B cell (primary cell): ENCODE data around the gene UBR4. TPM values are rescaled to one million over a fixed set of nuclear protein-coding genes. Genes with fewer than 3 reads are reported as not detected.
"Not testable (repeated sequence)": the region's sequence is repeated elsewhere in the genome, so short reads cannot be mapped to it uniquely, and the experiment has no call there.

Source experiments
- ATAC-seq: fragments of 200-7000 bp; cut with Tn5 transposase; one replicate; pipeline ENCODE4 v1.10.0; 2021; ENCODE audit warnings: low read depth, mild to moderate bottlenecking, moderate number of reproducible peaks, moderate library complexity
- CTCF ChIA-PET: fragments of 350-600 bp; sonication (Branson Sonifier 250); formaldehyde crosslinking; loops from one replicate; lab custom pipeline; 2021; ENCODE audit warnings: antibody characterized with exemption, inconsistent platforms; lab: Charles Lee
- POLR2A ChIA-PET: fragments of 350-600 bp; sonication (Branson Sonifier 250); formaldehyde crosslinking; loops from one replicate; lab custom pipeline; 2021; ENCODE audit warnings: antibody characterized with exemption; lab: Charles Lee
- DNase-seq: peaks from one replicate; pipeline ENCODE4 v3.0.0; 2013
- H2AFZ ChIP-seq: 2 replicates; pipeline ENCODE4 v1.6.1; 2012; ENCODE audit warnings: mild to moderate bottlenecking, low read depth, low read length; ENCODE audit not compliant: insufficient read depth, poor library complexity, severe bottlenecking
- H3K27ac ChIP-seq, 2 donors: 1 replicate in 1 of 2; 2 replicates in 1 of 2; pipeline ENCODE4 v1.5.1; 2012 to 2013; ENCODE audit warnings: low read length in 2 of 2, mild to moderate bottlenecking in 2 of 2, moderate library complexity in 1 of 2
- H3K27me3 ChIP-seq, 4 experiments: fragments of 200-600 bp in 1 of 4; sonication (generic) in 1 of 4; replicated peaks in 1 of 4; 1 replicate in 2 of 4; 2 replicates in 2 of 4; pipeline versions ENCODE4 v1.6.1 to v1.7.0; 2013 to 2016; ENCODE audit warnings: low read length in 3 of 4, mild to moderate bottlenecking in 2 of 4, mixed read lengths in 1 of 4, moderate library complexity in 1 of 4; ENCODE audit not compliant: insufficient read depth in 4 of 4, control insufficient read depth in 3 of 4; ENCODE audit errors: control extremely low read depth in 1 of 4
- H3K36me3 ChIP-seq, 2 experiments: replicated peaks in 1 of 2; 1 replicate in 1 of 2; 2 replicates in 1 of 2; pipeline versions ENCODE4 v1.6.1 to v1.7.1; 2013; ENCODE audit warnings: low read length in 1 of 2; ENCODE audit not compliant: insufficient read depth in 2 of 2, control insufficient read depth in 1 of 2; ENCODE audit errors: control extremely low read depth in 1 of 2, extremely low read depth in 1 of 2
- H3K4me1 ChIP-seq, 2 donors: fragments of 200-600 bp in 1 of 2; sonication (generic) in 1 of 2; 1 replicate in 1 of 2; 2 replicates in 1 of 2; pipeline versions ENCODE4 v1.5.1 to v1.6.1; 2013 to 2017; ENCODE audit warnings: low read length in 2 of 2; ENCODE audit not compliant: control insufficient read depth in 2 of 2, insufficient read depth in 2 of 2
- H3K4me2 ChIP-seq: replicated peaks from 2 replicates; pipeline ENCODE3; 2012; ENCODE audit warnings: mild to moderate bottlenecking, low read depth, low read length; ENCODE audit not compliant: poor library complexity, severe bottlenecking
- H3K4me3 ChIP-seq, 5 experiments: fragments of 200-600 bp in 1 of 5; sonication (generic) in 1 of 5; 1 replicate in 3 of 5; 2 replicates in 2 of 5; pipeline versions ENCODE4 v1.5.1 to v1.7.0; 2011 to 2016; ENCODE audit warnings: low read length in 4 of 5, mild to moderate bottlenecking in 4 of 5, low read depth in 2 of 5, control low read depth in 1 of 5, moderate library complexity in 1 of 5; ENCODE audit not compliant: insufficient read depth in 1 of 5; ENCODE audit errors: control extremely low read depth in 1 of 5, extremely low read depth in 1 of 5
- H3K79me2 ChIP-seq: fragments of 200-600 bp; sonication (generic); one replicate; pipeline ENCODE4 v1.6.0; 2016; ENCODE audit warnings: low read length; ENCODE audit not compliant: control insufficient read depth, insufficient read depth
- H3K9ac ChIP-seq: fragments of 200-600 bp; sonication (generic); 2 replicates; pipeline ENCODE4 v1.6.1; 2017; ENCODE audit warnings: mild to moderate bottlenecking, low read length, moderate library complexity
- H3K9me3 ChIP-seq, 3 donors: one replicate each; pipeline versions ENCODE4 v1.6.1 to v1.7.1; 2013; ENCODE audit warnings: low read length in 2 of 3; ENCODE audit not compliant: control insufficient read depth in 2 of 3, insufficient read depth in 1 of 3; ENCODE audit errors: control extremely low read depth in 1 of 3
- H4K20me1 ChIP-seq: 2 replicates; pipeline ENCODE4 v1.6.0; 2012; ENCODE audit warnings: mild to moderate bottlenecking, low read length; ENCODE audit not compliant: insufficient read depth, control insufficient read depth, poor library complexity, severe bottlenecking
- H3K27ac Mint-ChIP-seq: one replicate; pipeline ENCODE4 v1.8.0; 2021; ENCODE audit warnings: mixed read lengths
- H3K27me3 Mint-ChIP-seq: one replicate; pipeline ENCODE4 v1.8.0; 2021; ENCODE audit warnings: mixed read lengths
- H3K4me1 Mint-ChIP-seq: one replicate; pipeline ENCODE4 v1.8.0; 2021; ENCODE audit warnings: mixed read lengths
- H3K4me3 Mint-ChIP-seq: one replicate; pipeline ENCODE4 v1.8.0; 2021; ENCODE audit warnings: mixed read lengths
- H3K9me3 Mint-ChIP-seq: one replicate; pipeline ENCODE4 v1.8.0; 2022; ENCODE audit warnings: mixed read lengths; ENCODE audit not compliant: insufficient read depth
- EZH2 ChIP-seq: IDR thresholded peaks from 2 replicates; pipeline ENCODE4 v1.6.1; 2012; ENCODE audit warnings: borderline replicate concordance, low read depth, mild to moderate bottlenecking, moderate library complexity, low read length; ENCODE audit not compliant: insufficient read depth, poor library complexity, severe bottlenecking
- WGBS: methylation state at CpG from one replicate; pipeline ENCODE4 v1.1.5; 2013; ENCODE audit warnings: missing lambda C conversion rate; ENCODE audit not compliant: insufficient coverage; 5-methylcytosine and 5-hydroxymethylcytosine counted together
- intact Hi-C: fragments of 100-400 bp; cut with micrococcal nuclease; formaldehyde crosslinking; loops from one replicate; pipeline ENCODE4 v1.10.0; 2022
- polyA plus RNA-seq: library from polyadenylated mRNA; depleted of rRNA; stranded (reverse); fragments of >200 nt; gene quantifications from 2 replicates; pipeline ENCODE4 v1.2.3, GENCODE V29; 2012
- total RNA-seq, 2 donors: library from RNA; stranded (reverse); fragments of 120-200 nt in 1 of 2; gene quantifications; 1 replicate in 1 of 2; 2 replicates in 1 of 2; pipeline versions ENCODE4 v1.2.3 to v1.2.4, GENCODE V29; 2013 to 2022
- TF ChIP-seq, protein P1 (sequence below): fragments of 200-600 bp; IDR thresholded peaks from one replicate; pipeline ENCODE4 v1.8.0; 2022; ENCODE audit warnings: antibody characterized with exemption, mild to moderate bottlenecking

The UBR4 gene
- total and polyA plus RNA-seq, 2 donors (not counting 1 experiment from before 2014, with no cell fraction given), result 90.0 to 190 TPM

- TF ChIP-seq, protein P1, sequence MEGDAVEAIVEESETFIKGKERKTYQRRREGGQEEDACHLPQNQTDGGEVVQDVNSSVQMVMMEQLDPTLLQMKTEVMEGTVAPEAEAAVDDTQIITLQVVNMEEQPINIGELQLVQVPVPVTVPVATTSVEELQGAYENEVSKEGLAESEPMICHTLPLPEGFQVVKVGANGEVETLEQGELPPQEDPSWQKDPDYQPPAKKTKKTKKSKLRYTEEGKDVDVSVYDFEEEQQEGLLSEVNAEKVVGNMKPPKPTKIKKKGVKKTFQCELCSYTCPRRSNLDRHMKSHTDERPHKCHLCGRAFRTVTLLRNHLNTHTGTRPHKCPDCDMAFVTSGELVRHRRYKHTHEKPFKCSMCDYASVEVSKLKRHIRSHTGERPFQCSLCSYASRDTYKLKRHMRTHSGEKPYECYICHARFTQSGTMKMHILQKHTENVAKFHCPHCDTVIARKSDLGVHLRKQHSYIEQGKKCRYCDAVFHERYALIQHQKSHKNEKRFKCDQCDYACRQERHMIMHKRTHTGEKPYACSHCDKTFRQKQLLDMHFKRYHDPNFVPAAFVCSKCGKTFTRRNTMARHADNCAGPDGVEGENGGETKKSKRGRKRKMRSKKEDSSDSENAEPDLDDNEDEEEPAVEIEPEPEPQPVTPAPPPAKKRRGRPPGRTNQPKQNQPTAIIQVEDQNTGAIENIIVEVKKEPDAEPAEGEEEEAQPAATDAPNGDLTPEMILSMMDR, result no peak
- no peak for TF ChIP-seq EZH2
- Mint-ChIP-seq H3K9me3 (no peaks in the 10 kb centered on the region), H3K27me3 (no peaks in the 10 kb centered on the region), H3K27ac (no peak overlapping the region), H3K4me1 (no peaks in the 10 kb centered on the region), H3K4me3 (no peak overlapping the region)
- Histone ChIP-seq H3K79me2 (no peaks in the 10 kb centered on the region), H2AFZ (no peak overlapping the region), H3K4me3 (no peak overlapping the region), H3K4me1 (no peaks in the 10 kb centered on the region), H3K9ac (no peak overlapping the region), H3K36me3 (peaks cover 7 to 76% of the 10 kb centered on the region in 2 experiments), H4K20me1 (no peaks in the 10 kb centered on the region), H3K4me2 (no peak overlapping the region), H3K27me3 (no peaks in the 10 kb centered on the region), H3K27ac (no peak overlapping the region), H3K9me3 (no peaks in the 10 kb centered on the region)
- POLR2A ChIA-PET, result no interaction called here
- CTCF ChIA-PET, result no interaction called here
- no peak for DNase-seq
- 90% methylated on average over 2 of the region's 5 CpGs for whole genome bisulfite sequencing
- ATAC-seq, result no peak
- intact Hi-C loops, result no loop called here
Measured at GRCh38 chr1:19182223-19182622, 27.8 kb downstream of the UBR4 start.

GRCh38 chr1:19180265-19180657, 29.8 kb downstream of the UBR4 start:
- H3K4me3 ChIP-seq, H3K4me1 ChIP-seq, intact Hi-C loops, H3K27me3 ChIP-seq, H3K27ac ChIP-seq, H3K9me3 ChIP-seq, H3K27ac Mint-ChIP-seq, H4K20me1 ChIP-seq, H3K79me2 ChIP-seq, H3K27me3 Mint-ChIP-seq, H3K4me3 Mint-ChIP-seq, H3K4me1 Mint-ChIP-seq, H2AFZ ChIP-seq, DNase-seq, POLR2A ChIA-PET, H3K9me3 Mint-ChIP-seq, ATAC-seq, H3K9ac ChIP-seq, H3K4me2 ChIP-seq: not testable (repeated sequence)
- 86% methylated on average over 3 of the region's 8 CpGs for WGBS
- CTCF ChIA-PET, result interaction anchor here (0.6 to 2.0 kb wide), 4 partner anchors 31 to 474 kb away, joined by 3 to 12 read pairs (median 3); no protein-coding TSS in a partner anchor
- peaks cover 2 to 78% of the 10 kb centered on the region in 2 experiments for H3K36me3 ChIP-seq
